GM21723 (cell line): ENCODE data around the gene JPH3.

Experiments used
- ATAC-seq: cut with Tn5 transposase; IDR thresholded peaks from one replicate; pipeline ENCODE4 v1.9.1; 2021; ENCODE audit warnings: mild to moderate bottlenecking, moderate library complexity; ENCODE audit not compliant: unreplicated experiment

The JPH3 gene

GRCh38 chr16:87648698-87649487 lies 46.6 kb downstream of the JPH3 start:
- ATAC-seq: no peak

- ATAC-seq: no peak
Observed at GRCh38 chr16:87652386-87652785, 50.1 kb downstream of the JPH3 start.

GRCh38 chr16:87652799-87653198 lies 50.5 kb downstream of the JPH3 start:
- ATAC-seq: no peak

- ATAC-seq: no peak
Observed at GRCh38 chr16:87653234-87653633, 50.9 kb downstream of the JPH3 start.

- ATAC-seq: no peak
Observed at GRCh38 chr16:87654826-87655225, 52.5 kb downstream of the JPH3 start.

- no peak for ATAC-seq
Observed at GRCh38 chr16:87656328-87656727, 54.0 kb downstream of the JPH3 start.

- no peak for ATAC-seq
Observed at GRCh38 chr16:87657621-87658192, 55.4 kb downstream of the JPH3 start.

GRCh38 chr16:87658564-87659225 lies 56.4 kb downstream of the JPH3 start:
- ATAC-seq: no peak

GRCh38 chr16:87661561-87661960 lies 59.3 kb downstream of the JPH3 start:
- no peak for ATAC-seq

- ATAC-seq: no peak
Observed at GRCh38 chr16:87662254-87663204, 60.2 kb downstream of the JPH3 start.

GRCh38 chr16:87664792-87665191 lies 62.5 kb downstream of the JPH3 start:
- no peak for ATAC-seq

GRCh38 chr16:87665193-87665592 lies 62.9 kb downstream of the JPH3 start:
- ATAC-seq: no peak

GRCh38 chr16:87666919-87667318 lies 64.6 kb downstream of the JPH3 start:
- ATAC-seq: no peak

- ATAC-seq: no peak
Observed at GRCh38 chr16:87667443-87667842, 65.1 kb downstream of the JPH3 start.

- ATAC-seq: no peak
Observed at GRCh38 chr16:87667946-87668345, 65.6 kb downstream of the JPH3 start.

- ATAC-seq: no peak
Observed at GRCh38 chr16:87669672-87670071, 67.4 kb downstream of the JPH3 start.

GRCh38 chr16:87671221-87671620 lies 68.9 kb downstream of the JPH3 start:
- ATAC-seq: peak; percentile 27

GRCh38 chr16:87671715-87672270 lies 69.5 kb downstream of the JPH3 start:
- peak; percentile 67 for ATAC-seq

GRCh38 chr16:87674419-87674818 lies 72.1 kb downstream of the JPH3 start:
- no peak for ATAC-seq

GRCh38 chr16:87675111-87675719 lies 72.9 kb downstream of the JPH3 start:
- no peak for ATAC-seq
